ENCODE results near the gene CENPM.

The CENPM gene

DNA sequence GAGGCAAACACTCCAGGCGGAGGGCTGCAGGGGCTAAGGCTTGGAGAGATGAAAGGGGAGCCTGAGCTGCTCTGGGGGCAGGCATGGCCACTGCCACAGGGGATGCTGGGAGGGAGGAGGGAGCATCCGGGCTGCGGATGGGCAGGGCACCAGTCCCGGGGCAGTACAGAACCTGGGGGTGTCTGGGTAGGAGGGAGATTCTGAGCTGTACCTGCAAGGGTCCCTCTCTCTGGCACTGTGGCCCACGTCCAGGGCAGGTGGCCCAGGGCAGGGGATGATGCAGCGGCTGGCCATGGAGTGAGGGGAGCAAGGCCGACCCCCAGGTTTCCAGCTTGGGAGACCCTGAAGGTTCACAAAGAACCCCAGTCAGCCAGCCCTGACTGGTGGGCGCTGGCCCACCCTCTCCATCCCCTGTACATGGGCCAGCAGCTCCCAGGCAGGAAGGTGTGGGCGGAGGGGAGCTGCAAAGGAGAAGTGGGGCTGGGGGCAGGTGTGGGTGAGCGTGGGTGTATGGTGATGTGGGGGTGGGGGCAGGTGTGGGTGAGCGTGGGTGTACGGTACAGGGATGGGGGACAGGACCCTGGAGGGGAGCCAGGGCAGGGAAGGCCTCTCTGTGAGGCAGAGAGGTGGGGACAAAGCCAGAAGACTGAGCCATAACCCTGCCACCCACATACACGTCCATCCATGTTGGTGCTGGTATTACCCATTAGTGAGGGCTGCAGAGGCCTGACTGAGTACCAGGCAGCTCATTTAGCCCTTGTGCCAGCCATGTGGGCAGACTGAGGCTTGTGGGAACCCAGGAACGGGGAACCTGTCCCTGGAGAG, 18.1 kb downstream of the CENPM start:
- TF ChIP-seq, protein P1, sequence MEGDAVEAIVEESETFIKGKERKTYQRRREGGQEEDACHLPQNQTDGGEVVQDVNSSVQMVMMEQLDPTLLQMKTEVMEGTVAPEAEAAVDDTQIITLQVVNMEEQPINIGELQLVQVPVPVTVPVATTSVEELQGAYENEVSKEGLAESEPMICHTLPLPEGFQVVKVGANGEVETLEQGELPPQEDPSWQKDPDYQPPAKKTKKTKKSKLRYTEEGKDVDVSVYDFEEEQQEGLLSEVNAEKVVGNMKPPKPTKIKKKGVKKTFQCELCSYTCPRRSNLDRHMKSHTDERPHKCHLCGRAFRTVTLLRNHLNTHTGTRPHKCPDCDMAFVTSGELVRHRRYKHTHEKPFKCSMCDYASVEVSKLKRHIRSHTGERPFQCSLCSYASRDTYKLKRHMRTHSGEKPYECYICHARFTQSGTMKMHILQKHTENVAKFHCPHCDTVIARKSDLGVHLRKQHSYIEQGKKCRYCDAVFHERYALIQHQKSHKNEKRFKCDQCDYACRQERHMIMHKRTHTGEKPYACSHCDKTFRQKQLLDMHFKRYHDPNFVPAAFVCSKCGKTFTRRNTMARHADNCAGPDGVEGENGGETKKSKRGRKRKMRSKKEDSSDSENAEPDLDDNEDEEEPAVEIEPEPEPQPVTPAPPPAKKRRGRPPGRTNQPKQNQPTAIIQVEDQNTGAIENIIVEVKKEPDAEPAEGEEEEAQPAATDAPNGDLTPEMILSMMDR (IDR thresholded peaks at IDR 0.05; ENCODE audit: low read depth, low read length): no peak
- H3K4me3 ChIP-seq (ENCODE audit: low read depth, low read length): no peak overlapping the region

- no peak overlapping the region for H3K4me3 ChIP-seq (ENCODE audit: low read depth, low read length)
- TF ChIP-seq, protein P1 (IDR thresholded peaks at IDR 0.05; ENCODE audit: low read depth, low read length): no peak
Measured at GRCh38 chr22:41927813-41928212, 19.1 kb downstream of the CENPM start.

GRCh38 chr22:41925783-41926460, 21.0 kb downstream of the CENPM start:
- no peak overlapping the region for H3K4me3 ChIP-seq (ENCODE audit: low read depth, low read length)
- TF ChIP-seq, protein P1 (IDR thresholded peaks at IDR 0.05; ENCODE audit: low read depth, low read length): peak; percentile 24

GRCh38 chr22:41923595-41924276, 23.2 kb downstream of the CENPM start:
- TF ChIP-seq, protein P1 (IDR thresholded peaks at IDR 0.05; ENCODE audit: low read depth, low read length): no peak

DNA sequence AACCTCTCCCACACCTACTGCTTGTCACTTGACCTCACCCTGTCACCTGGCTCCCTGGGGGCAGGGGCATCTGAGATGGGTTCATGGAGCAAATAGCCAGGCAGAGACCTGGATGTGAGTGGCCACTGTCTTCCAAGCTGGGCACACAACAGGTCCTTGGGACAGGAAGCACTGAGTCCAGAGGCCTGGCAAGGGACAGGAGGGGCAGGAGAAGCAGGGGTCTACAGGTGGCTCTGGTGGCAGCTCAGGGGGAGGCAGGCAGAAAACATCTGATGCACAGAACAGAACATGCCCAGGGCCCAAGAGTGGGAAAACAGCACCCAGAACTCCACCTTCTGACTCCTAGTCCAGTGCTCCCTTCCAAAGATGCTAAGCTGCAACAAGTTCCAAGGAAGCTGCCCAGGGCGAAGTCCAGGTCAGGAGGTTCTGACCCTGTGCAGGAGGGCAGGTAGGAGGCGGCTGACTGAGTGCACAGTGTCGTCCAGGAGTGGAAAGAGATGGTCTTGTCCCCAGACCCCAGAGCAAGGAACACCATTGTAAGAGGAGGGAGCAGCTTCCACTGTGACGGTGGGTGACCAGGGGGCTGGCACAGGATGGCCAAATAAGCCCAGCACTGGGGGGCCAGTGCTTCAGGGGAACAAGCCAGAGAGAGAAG, 23.9 kb downstream of the CENPM start:
- TF ChIP-seq, protein P1 (IDR thresholded peaks at IDR 0.05; ENCODE audit: low read depth, low read length): no peak
- H3K4me3 ChIP-seq (ENCODE audit: low read depth, low read length): no peak overlapping the region

More at GRCh38 chr22:41923595-41924276, 23.2 kb downstream of the CENPM start:
- H3K4me3 ChIP-seq (ENCODE audit: low read depth, low read length): no peak overlapping the region

DNA sequence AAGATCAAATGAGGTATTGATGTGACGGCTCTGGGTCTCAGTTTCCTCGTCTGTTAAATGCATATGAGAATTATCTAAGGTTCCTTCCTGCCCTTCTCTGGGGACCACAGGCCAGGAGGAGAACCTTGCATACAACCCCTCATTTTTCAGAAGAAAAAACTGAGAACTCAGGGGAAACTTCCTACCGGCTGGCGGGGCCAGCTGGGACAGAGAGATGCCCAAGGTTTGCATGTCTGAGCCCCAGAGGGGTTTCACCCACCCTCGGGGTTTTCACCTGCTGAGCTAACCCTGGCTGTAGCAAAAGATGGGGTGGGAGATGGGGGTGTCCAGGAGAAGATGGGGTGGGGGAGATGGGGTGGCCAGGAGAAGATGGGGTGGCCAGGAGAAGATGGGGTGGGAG, 24.6 kb downstream of the CENPM start:
- H3K4me3 ChIP-seq (ENCODE audit: low read depth, low read length): no peak overlapping the region
- TF ChIP-seq, protein P1 (IDR thresholded peaks at IDR 0.05; ENCODE audit: low read depth, low read length): no peak
